GM12874 (cell line): ENCODE data around the gene RAB11B.

Source experiments
- CTCF ChIP-seq: IDR thresholded peaks from 2 replicates; pipeline ENCODE4 v1.5.1; 2011; ENCODE audit warnings: low read depth, mild to moderate bottlenecking, control low read depth, low read length, moderate library complexity; ENCODE audit not compliant: insufficient read depth

Gene RAB11B

GRCh38 chr19:8389891-8390616, at the start of gene RAB11B:
TSS of gene RAB11B (plus strand) at chr19:8390360. CDS start at chr19:8390417, 57 bp downstream.
- TF ChIP-seq CTCF = no peak

- no peak for TF ChIP-seq CTCF
Measured at GRCh38 chr19:8342316-8342683, 47.9 kb upstream of the RAB11B start.

GRCh38 chr19:8342684-8343482, 47.3 kb upstream of the RAB11B start, which contains the start of gene KANK3:
TSS of gene KANK3 (minus strand) at chr19:8343262. CDS start at chr19:8337828, 5,434 bp downstream.
- no peak for TF ChIP-seq CTCF

- no peak for TF ChIP-seq CTCF
Measured at GRCh38 chr19:8343483-8343844, 46.7 kb upstream of the RAB11B start.

- TF ChIP-seq CTCF = no peak
Measured at GRCh38 chr19:8352134-8352827, 37.9 kb upstream of the RAB11B start.

- TF ChIP-seq CTCF = no peak
Measured at GRCh38 chr19:8355631-8356402, 34.3 kb upstream of the RAB11B start.

GRCh38 chr19:8357007-8357521, 33.1 kb upstream of the RAB11B start:
- TF ChIP-seq CTCF = no peak
